Omental fat pad (tissue), 4 donors: Measurements from ENCODE around the gene NARF. TPM values are rescaled to one million over a fixed set of nuclear protein-coding genes. Genes with fewer than 3 reads are reported as not detected.

Experiments used
- ATAC-seq: fragments of 150-250 bp; one replicate; pipeline ENCODE4 v1.9.1; 2016; ENCODE audit warnings: mild to moderate bottlenecking, moderate library complexity; ENCODE audit not compliant: low FRiP score
- DNase-seq: peaks from one replicate; pipeline ENCODE4 v3.0.0-alpha.2; 2019; ENCODE audit warnings: low spot score
- CTCF ChIP-seq, 3 donors: fragments of 450-650 bp; IDR thresholded peaks; one replicate each; pipeline ENCODE4 v1.5.1; 2016 to 2017; ENCODE audit warnings: antibody characterized with exemption in 3 of 3, mild to moderate bottlenecking in 3 of 3, moderate library complexity in 2 of 3
- total RNA-seq, 4 donors: library from RNA; depleted of rRNA; stranded (reverse); fragments of >200 nt; gene quantifications; one replicate each; pipeline ENCODE4 v1.1.0, GENCODE V29; 2016

NARF gene
- total RNA-seq, 4 donors from 2014 or later = 31.8 to 48.7 (median 35.7) TPM

- DNase-seq = no peak
- TF ChIP-seq CTCF (IDR thresholded peaks at IDR 0.05) = no peak
- no peak for ATAC-seq
Measured at GRCh38 chr17:82479602-82480001, 21.1 kb downstream of the NARF start.

- TF ChIP-seq CTCF (IDR thresholded peaks at IDR 0.05) = no peak
- no peak for ATAC-seq
- no peak for DNase-seq
Measured at GRCh38 chr17:82480318-82480717, 21.8 kb downstream of the NARF start.

GRCh38 chr17:82483204-82483660, 24.7 kb downstream of the NARF start:
- DNase-seq (no peak), ATAC-seq (no peak)
- no peak for TF ChIP-seq CTCF (IDR thresholded peaks at IDR 0.05)

- TF ChIP-seq CTCF (IDR thresholded peaks at IDR 0.05) = no peak
- no peak for DNase-seq
- no peak for ATAC-seq
Measured at GRCh38 chr17:82483836-82484235, 25.3 kb downstream of the NARF start.

GRCh38 chr17:82486231-82487094, 27.9 kb downstream of the NARF start:
- no peak for TF ChIP-seq CTCF (IDR thresholded peaks at IDR 0.05)
- DNase-seq (no peak), ATAC-seq (no peak)

- ATAC-seq (no peak), DNase-seq (no peak)
- no peak for TF ChIP-seq CTCF (IDR thresholded peaks at IDR 0.05)
Measured at GRCh38 chr17:82487910-82488309, 29.4 kb downstream of the NARF start.

- TF ChIP-seq CTCF (IDR thresholded peaks at IDR 0.05) = no peak
- peak; percentile 69 for ATAC-seq
- no peak for DNase-seq
Measured at GRCh38 chr17:82489117-82489516, 30.6 kb downstream of the NARF start.
